ENCODE data around the gene NOTCH4. TPM values are rescaled to one million over a fixed set of nuclear protein-coding genes. Genes with fewer than 3 reads are reported as not detected.
"Not testable (repeated sequence)": the region's sequence is repeated elsewhere in the genome, so short reads cannot be mapped to it uniquely, and the experiment has no call there.

NOTCH4 gene
- total RNA-seq, 1 donor from 2014 or later, result 0.83 TPM

GRCh38 chr6:32190054-32190851, 33.6 kb downstream of the NOTCH4 start, which contains the start of gene PBX2:
TSS of gene PBX2 (minus strand) at chr6:32190202. CDS start at chr6:32189915, 287 bp downstream.
- DNase-seq (ENCODE audit: extremely low spot score, unreplicated experiment), result no peak
- Mint-ChIP-seq H3K4me1 (ENCODE audit: unreplicated experiment) (peaks cover 64% of the 10 kb centered on the region), H3K4me3 (ENCODE audit: unreplicated experiment) (peak within 1 kb of the TSS; percentile 91), H3K27me3 (ENCODE audit: unreplicated experiment) (no peaks in the 10 kb centered on the region), H3K9me3 (ENCODE audit: unreplicated experiment) (no peaks in the 10 kb centered on the region), H3K27ac (ENCODE audit: unreplicated experiment) (peak within 1 kb of the TSS; percentile 95), H3K36me3 (ENCODE audit: unreplicated experiment) (peaks cover 19% of the 10 kb centered on the region)
- no peak for TF ChIP-seq CTCF (IDR thresholded peaks at IDR 0.05)

GRCh38 chr6:32189742-32190053, 34.2 kb downstream of the NOTCH4 start:
- Mint-ChIP-seq H3K4me3 (ENCODE audit: unreplicated experiment) (peak overlapping the region; percentile 91), H3K4me1 (ENCODE audit: unreplicated experiment) (peaks cover 58% of the 10 kb centered on the region), H3K27me3 (ENCODE audit: unreplicated experiment) (no peaks in the 10 kb centered on the region), H3K9me3 (ENCODE audit: unreplicated experiment) (no peaks in the 10 kb centered on the region), H3K36me3 (ENCODE audit: unreplicated experiment) (peaks cover 19% of the 10 kb centered on the region), H3K27ac (ENCODE audit: unreplicated experiment) (peak overlapping the region; percentile 94)
- no peak for TF ChIP-seq CTCF (IDR thresholded peaks at IDR 0.05)
- no peak for DNase-seq (ENCODE audit: extremely low spot score, unreplicated experiment)

DNA sequence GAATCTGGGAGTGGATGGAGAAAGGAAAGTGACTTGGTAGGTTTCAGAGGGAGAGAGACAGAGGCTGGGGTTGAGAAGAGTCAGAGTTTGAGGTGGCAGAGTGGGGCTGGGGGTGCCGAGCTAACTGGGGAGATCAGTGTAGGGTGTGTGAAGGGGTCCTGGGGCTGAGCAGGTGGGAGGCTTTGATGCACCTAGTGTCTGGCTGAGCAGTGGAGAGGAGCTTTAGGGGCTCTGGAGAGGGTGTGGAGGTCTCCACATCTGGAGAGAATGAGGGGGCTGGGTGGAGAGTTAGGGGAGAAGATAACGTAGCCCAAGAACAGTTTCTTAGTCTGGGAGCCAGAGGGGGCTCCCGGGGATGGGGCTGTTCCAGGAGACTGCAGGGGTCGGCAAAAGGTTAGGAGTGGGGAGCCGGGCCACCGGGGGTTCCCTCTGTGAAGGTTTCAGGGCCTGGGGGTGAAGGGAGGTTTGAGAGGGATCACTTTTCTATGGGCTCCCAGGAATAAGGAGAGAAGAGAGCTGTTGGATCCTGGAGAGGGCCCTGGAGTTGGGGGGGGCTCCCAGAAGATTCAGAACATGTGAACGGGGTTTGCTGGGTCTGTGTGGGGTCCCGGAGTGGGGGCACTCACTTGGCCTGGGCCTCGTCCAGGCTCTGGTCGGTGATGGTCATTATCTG, 34.7 kb downstream of the NOTCH4 start:
- peak overlapping the region; percentile 94 for H3K27ac Mint-ChIP-seq (ENCODE audit: unreplicated experiment)
- H3K36me3 Mint-ChIP-seq (ENCODE audit: unreplicated experiment), result peaks cover 19% of the 10 kb centered on the region
- no peaks in the 10 kb centered on the region for H3K9me3 Mint-ChIP-seq (ENCODE audit: unreplicated experiment)
- H3K27me3 Mint-ChIP-seq (ENCODE audit: unreplicated experiment), result no peaks in the 10 kb centered on the region
- peak overlapping the region; percentile 91 for H3K4me3 Mint-ChIP-seq (ENCODE audit: unreplicated experiment)
- peak; percentile 83 for DNase-seq (ENCODE audit: extremely low spot score, unreplicated experiment)
- no peak for TF ChIP-seq CTCF (IDR thresholded peaks at IDR 0.05)
- peaks cover 57% of the 10 kb centered on the region for H3K4me1 Mint-ChIP-seq (ENCODE audit: unreplicated experiment)

DNA sequence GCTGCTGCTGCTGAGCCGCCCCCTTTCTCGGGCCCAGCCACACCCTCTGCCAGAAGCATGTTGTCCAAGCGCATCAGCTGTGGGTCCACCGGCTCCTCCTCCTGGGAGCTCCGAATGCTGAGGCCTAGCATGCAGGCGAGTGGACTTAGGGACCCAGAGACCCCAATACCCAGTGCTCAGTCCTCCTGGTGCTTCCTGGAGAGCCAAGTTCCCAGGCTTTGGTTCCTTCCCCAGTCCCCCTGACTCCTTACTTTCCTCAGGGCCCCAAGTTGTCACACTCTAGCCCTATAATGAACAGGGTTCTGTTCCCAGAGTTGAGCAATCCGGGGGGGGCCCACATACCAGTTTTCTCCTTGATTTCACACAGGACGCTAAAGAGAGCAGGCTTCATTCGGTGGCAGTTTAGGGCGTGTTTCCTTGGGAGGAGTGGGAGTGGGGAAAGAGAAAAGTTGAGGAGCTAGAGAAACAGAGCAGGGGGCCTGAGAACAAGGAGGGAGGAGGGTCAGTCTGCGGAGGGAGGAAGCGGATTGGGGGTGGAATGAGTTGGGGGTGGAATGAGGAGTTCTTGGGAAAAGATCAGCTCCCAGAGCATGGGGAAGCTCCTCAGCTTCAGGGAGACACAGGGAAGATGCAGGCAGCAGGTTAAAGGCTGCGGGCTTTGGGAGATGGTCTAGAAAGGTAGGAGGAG, 35.3 kb downstream of the NOTCH4 start:
- no peak for TF ChIP-seq CTCF (IDR thresholded peaks at IDR 0.05)
- Mint-ChIP-seq H3K27ac (ENCODE audit: unreplicated experiment) (peak overlapping the region; percentile 94), H3K4me3 (ENCODE audit: unreplicated experiment) (peak overlapping the region; percentile 91), H3K9me3 (ENCODE audit: unreplicated experiment) (no peaks in the 10 kb centered on the region), H3K4me1 (ENCODE audit: unreplicated experiment) (peaks cover 57% of the 10 kb centered on the region), H3K36me3 (ENCODE audit: unreplicated experiment) (peaks cover 19% of the 10 kb centered on the region), H3K27me3 (ENCODE audit: unreplicated experiment) (no peaks in the 10 kb centered on the region)
- DNase-seq (ENCODE audit: extremely low spot score, unreplicated experiment), result no peak

DNA sequence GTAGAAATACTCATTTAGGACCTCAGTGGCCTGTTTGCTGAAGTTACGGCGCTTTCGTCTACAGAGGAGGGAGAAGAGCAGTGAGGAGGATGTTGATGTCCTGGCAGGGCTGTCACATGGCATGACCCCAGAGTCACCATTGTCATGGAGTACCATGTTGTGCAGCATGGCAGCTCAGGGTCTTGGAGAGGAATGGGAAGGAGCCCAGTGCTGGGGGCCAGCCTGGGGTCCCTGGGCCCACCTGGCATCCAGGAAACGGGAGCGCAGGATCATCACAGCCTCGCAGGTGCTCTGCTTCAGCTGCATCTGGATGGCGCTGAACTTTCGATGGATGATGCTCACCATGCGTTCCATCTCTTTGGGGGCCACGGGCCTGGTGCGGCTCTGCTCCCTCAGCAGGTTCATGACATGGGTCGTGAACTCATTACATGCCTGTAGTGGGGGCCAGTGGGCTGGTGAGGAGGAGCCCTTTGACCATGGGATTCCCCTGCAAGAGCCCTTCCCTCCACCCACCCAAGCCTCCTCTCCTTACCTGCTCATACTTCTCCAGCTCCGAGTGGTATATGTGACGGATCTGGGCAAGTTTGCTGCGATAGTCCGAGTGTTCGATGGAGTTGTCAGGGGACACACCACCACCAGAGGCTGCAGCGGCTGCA, 36.0 kb downstream of the NOTCH4 start:
- H3K36me3 Mint-ChIP-seq (ENCODE audit: unreplicated experiment), result peaks cover 19% of the 10 kb centered on the region
- DNase-seq (ENCODE audit: extremely low spot score, unreplicated experiment); H3K9me3 Mint-ChIP-seq (ENCODE audit: unreplicated experiment); H3K27me3 Mint-ChIP-seq (ENCODE audit: unreplicated experiment): not testable (repeated sequence)
- H3K4me3 Mint-ChIP-seq (ENCODE audit: unreplicated experiment), result peak overlapping the region; percentile 91
- peak overlapping the region; percentile 94 for H3K27ac Mint-ChIP-seq (ENCODE audit: unreplicated experiment)
- H3K4me1 Mint-ChIP-seq (ENCODE audit: unreplicated experiment), result peaks cover 54% of the 10 kb centered on the region
